HepG2 (cell line): ENCODE measurements around the gene ATP1B2. TPM values are rescaled to one million over a fixed set of nuclear protein-coding genes. Genes with fewer than 3 reads are reported as not detected.
A peak's percentile ranks its signal among the peaks of the same experiment; 100 is the strongest.

Experiments
- BRD4 ChIP-seq: sonication (generic); formaldehyde crosslinking; IDR thresholded peaks from 2 replicates; pipeline ENCODE4 v1.4.0; 2020; ENCODE audit warnings: missing genetic modification reagents
- GTF2F1 ChIP-seq: fragments of 150-350 bp; IDR thresholded peaks from 2 replicates; pipeline ENCODE4 v1.6.1; 2014; ENCODE audit warnings: low read length
- HOXA5 ChIP-seq: sonication (generic); formaldehyde crosslinking; IDR thresholded peaks from 2 replicates; pipeline ENCODE4 v1.4.0; 2020; ENCODE audit warnings: missing genetic modification reagents
- ISL2 ChIP-seq: sonication (generic); formaldehyde crosslinking; IDR thresholded peaks from 2 replicates; pipeline ENCODE4 v1.5.0; 2020; ENCODE audit warnings: missing genetic modification reagents
- MAF1 ChIP-seq: sonication (generic); formaldehyde crosslinking; IDR thresholded peaks from 2 replicates; pipeline ENCODE4 v1.5.0; 2020; ENCODE audit warnings: missing genetic modification reagents, borderline replicate concordance
- MATR3 ChIP-seq: sonication (generic); formaldehyde crosslinking; IDR thresholded peaks from 2 replicates; pipeline ENCODE4 v1.4.0; 2020; ENCODE audit warnings: missing genetic modification reagents
- TBP ChIP-seq: sonication (generic); formaldehyde crosslinking; IDR thresholded peaks from 2 replicates; pipeline ENCODE4 v1.5.0; 2020; ENCODE audit warnings: missing genetic modification reagents
- TOPORS ChIP-seq: sonication (generic); formaldehyde crosslinking; IDR thresholded peaks from 2 replicates; pipeline ENCODE4 v1.8.0; 2023; ENCODE audit warnings: mild to moderate bottlenecking, missing genetic modification reagents
- ZFX ChIP-seq: sonication (generic); formaldehyde crosslinking; IDR thresholded peaks from 2 replicates; pipeline ENCODE4 v1.4.0; 2020; ENCODE audit warnings: mild to moderate bottlenecking, low read depth, missing genetic modification reagents, moderate library complexity
- ZKSCAN5 ChIP-seq: sonication (generic); formaldehyde crosslinking; IDR thresholded peaks from 2 replicates; pipeline ENCODE4 v1.5.1; 2020; ENCODE audit warnings: mild to moderate bottlenecking, missing genetic modification reagents
- ZNF382 ChIP-seq: sonication (generic); formaldehyde crosslinking; IDR thresholded peaks from 2 replicates; pipeline ENCODE4 v1.5.0; 2020; ENCODE audit warnings: missing genetic modification reagents, mild to moderate bottlenecking, borderline replicate concordance
- ZNF644 ChIP-seq: IDR thresholded peaks from 2 replicates; pipeline ENCODE4 v1.6.1; 2016; ENCODE audit warnings: low read depth
- ZNF670 ChIP-seq: sonication (generic); formaldehyde crosslinking; IDR thresholded peaks from 2 replicates; pipeline ENCODE4 v1.8.0; 2022; ENCODE audit warnings: mild to moderate bottlenecking, missing genetic modification reagents, borderline replicate concordance
- ZNF737 ChIP-seq: sonication (generic); formaldehyde crosslinking; IDR thresholded peaks from 2 replicates; pipeline ENCODE4 v1.5.0; 2020; ENCODE audit warnings: missing genetic modification reagents, mild to moderate bottlenecking, borderline replicate concordance
- ZNF839 ChIP-seq: sonication (generic); formaldehyde crosslinking; IDR thresholded peaks from 2 replicates; pipeline ENCODE4 v1.4.0; 2020; ENCODE audit warnings: missing genetic modification reagents, mild to moderate bottlenecking, borderline replicate concordance
- ZNF841 ChIP-seq: sonication (generic); formaldehyde crosslinking; IDR thresholded peaks from 2 replicates; pipeline ENCODE4 v1.8.1; 2023; ENCODE audit warnings: missing genetic modification reagents, borderline replicate concordance
- polyA plus RNA-seq, 8 experiments: library from polyadenylated mRNA; depleted of rRNA in 3 of 8; stranded (reverse) in 7 of 8; unstranded in 1 of 8; fragments of >200 nt; fragmentation: Illumina TruSeq in 4 of 8; extraction: Trizol in 4 of 8; gene quantifications; 2 replicates each; pipeline versions ENCODE4 v1.2.1 to v1.2.3, GENCODE V29; 2011 to 2016; ENCODE audit warnings: low read depth in 4 of 8, missing spikeins in 1 of 8, mixed read lengths in 1 of 8; ENCODE audit not compliant: insufficient read depth in 1 of 8
- total RNA-seq, 5 experiments: library from RNA; depleted of rRNA; stranded (reverse); fragments of >200 nt; fragmentation: Illumina TruSeq; extraction: Trizol; gene quantifications; 2 replicates each; pipeline ENCODE4 v1.2.3, GENCODE V29; 2016; ENCODE audit warnings: low read depth in 1 of 5
- TF ChIP-seq, protein P1 (sequence below): sonication (generic); formaldehyde crosslinking; IDR thresholded peaks from 2 replicates; pipeline ENCODE4 v1.5.1; 2020; ENCODE audit warnings: mild to moderate bottlenecking, missing genetic modification reagents, borderline replicate concordance
- TF ChIP-seq, protein P2 (sequence below): sonication (generic); formaldehyde crosslinking; IDR thresholded peaks from 2 replicates; pipeline ENCODE4 v1.4.0; 2020; ENCODE audit warnings: missing genetic modification reagents
- TF ChIP-seq, protein P3 (sequence below): sonication (generic); formaldehyde crosslinking; IDR thresholded peaks from 2 replicates; pipeline ENCODE4 v1.9.0; 2021; ENCODE audit warnings: missing genetic modification reagents, borderline replicate concordance

The ATP1B2 gene
- total and polyA plus RNA-seq, 2 of the 13 experiments (the other 11 are each of a cell fraction or from before 2014, with no cell fraction given) = not detected

DNA sequence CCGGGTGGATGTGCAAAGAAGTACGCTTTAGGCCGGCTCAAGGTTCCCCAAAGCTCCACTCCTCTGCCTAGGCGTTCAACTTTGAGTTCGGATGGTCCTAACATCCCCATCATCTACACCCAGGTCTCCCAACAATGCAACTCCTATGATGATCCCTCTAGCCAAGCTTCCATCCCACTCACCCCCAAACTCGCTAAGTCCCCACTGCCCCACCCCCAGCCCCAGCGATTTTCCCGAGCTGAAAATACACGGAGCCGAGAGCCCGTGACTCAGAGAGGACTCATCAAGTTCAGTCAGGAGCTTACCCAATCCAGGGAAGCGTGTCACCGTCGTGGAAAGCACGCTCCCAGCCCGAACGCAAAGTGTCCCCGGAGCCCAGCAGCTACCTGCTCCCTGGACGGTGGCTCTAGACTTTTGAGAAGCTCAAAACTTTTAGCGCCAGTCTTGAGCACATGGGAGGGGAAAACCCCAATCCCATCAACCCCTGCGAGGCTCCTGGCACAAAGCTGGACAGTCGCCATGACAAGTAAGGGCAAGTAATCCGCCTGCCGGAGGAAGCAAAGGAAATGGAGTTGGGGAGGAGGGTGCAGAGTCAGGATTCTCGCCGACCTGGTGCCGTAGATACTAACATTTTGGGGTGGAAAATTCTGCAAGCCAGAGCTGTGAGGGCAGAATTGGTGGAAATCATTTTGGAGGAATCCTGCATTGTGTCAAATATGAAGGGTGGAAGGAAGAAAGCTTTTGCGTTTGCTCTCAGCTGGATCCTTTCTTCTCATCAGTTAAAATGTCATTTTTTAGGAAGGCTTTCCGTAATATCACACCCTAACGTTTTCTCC lies 36.6 kb downstream of the ATP1B2 start, which contains the start of gene TP53 (continued):
- TF ChIP-seq ZFX (CRISPR knock-in tag) = peak; percentile 0; the same call in 1 of the 2 replicates
- no peak for TF ChIP-seq ZKSCAN5 (CRISPR knock-in tag)
- TF ChIP-seq MATR3 = no peak
- no peak for TF ChIP-seq ISL2 (CRISPR knock-in tag)
- no peak for TF ChIP-seq ZNF839 (CRISPR knock-in tag)
- no peak; the same call in 1 of the 2 replicates for TF ChIP-seq BRD4
- TF ChIP-seq ZNF670 = peak; percentile 12; the same call in 1 of the 2 replicates
- TF ChIP-seq, protein P1, sequence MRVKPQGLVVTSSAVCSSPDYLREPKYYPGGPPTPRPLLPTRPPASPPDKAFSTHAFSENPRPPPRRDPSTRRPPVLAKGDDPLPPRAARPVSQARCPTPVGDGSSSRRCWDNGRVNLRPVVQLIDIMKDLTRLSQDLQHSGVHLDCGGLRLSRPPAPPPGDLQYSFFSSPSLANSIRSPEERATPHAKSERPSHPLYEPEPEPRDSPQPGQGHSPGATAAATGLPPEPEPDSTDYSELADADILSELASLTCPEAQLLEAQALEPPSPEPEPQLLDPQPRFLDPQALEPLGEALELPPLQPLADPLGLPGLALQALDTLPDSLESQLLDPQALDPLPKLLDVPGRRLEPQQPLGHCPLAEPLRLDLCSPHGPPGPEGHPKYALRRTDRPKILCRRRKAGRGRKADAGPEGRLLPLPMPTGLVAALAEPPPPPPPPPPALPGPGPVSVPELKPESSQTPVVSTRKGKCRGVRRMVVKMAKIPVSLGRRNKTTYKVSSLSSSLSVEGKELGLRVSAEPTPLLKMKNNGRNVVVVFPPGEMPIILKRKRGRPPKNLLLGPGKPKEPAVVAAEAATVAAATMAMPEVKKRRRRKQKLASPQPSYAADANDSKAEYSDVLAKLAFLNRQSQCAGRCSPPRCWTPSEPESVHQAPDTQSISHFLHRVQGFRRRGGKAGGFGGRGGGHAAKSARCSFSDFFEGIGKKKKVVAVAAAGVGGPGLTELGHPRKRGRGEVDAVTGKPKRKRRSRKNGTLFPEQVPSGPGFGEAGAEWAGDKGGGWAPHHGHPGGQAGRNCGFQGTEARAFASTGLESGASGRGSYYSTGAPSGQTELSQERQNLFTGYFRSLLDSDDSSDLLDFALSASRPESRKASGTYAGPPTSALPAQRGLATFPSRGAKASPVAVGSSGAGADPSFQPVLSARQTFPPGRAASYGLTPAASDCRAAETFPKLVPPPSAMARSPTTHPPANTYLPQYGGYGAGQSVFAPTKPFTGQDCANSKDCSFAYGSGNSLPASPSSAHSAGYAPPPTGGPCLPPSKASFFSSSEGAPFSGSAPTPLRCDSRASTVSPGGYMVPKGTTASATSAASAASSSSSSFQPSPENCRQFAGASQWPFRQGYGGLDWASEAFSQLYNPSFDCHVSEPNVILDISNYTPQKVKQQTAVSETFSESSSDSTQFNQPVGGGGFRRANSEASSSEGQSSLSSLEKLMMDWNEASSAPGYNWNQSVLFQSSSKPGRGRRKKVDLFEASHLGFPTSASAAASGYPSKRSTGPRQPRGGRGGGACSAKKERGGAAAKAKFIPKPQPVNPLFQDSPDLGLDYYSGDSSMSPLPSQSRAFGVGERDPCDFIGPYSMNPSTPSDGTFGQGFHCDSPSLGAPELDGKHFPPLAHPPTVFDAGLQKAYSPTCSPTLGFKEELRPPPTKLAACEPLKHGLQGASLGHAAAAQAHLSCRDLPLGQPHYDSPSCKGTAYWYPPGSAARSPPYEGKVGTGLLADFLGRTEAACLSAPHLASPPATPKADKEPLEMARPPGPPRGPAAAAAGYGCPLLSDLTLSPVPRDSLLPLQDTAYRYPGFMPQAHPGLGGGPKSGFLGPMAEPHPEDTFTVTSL (CRISPR knock-in tag) = no peak
- TF ChIP-seq TOPORS = no peak
- no peak for TF ChIP-seq HOXA5 (CRISPR knock-in tag)
- no peak for TF ChIP-seq ZNF841 (CRISPR knock-in tag)
- TF ChIP-seq, protein P2, sequence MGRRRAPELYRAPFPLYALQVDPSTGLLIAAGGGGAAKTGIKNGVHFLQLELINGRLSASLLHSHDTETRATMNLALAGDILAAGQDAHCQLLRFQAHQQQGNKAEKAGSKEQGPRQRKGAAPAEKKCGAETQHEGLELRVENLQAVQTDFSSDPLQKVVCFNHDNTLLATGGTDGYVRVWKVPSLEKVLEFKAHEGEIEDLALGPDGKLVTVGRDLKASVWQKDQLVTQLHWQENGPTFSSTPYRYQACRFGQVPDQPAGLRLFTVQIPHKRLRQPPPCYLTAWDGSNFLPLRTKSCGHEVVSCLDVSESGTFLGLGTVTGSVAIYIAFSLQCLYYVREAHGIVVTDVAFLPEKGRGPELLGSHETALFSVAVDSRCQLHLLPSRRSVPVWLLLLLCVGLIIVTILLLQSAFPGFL (CRISPR knock-in tag) = no peak
- no peak for TF ChIP-seq ZNF382 (CRISPR knock-in tag)
- TF ChIP-seq TBP (CRISPR knock-in tag) = no peak
- TF ChIP-seq, protein P3, sequence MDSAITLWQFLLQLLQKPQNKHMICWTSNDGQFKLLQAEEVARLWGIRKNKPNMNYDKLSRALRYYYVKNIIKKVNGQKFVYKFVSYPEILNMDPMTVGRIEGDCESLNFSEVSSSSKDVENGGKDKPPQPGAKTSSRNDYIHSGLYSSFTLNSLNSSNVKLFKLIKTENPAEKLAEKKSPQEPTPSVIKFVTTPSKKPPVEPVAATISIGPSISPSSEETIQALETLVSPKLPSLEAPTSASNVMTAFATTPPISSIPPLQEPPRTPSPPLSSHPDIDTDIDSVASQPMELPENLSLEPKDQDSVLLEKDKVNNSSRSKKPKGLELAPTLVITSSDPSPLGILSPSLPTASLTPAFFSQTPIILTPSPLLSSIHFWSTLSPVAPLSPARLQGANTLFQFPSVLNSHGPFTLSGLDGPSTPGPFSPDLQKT (CRISPR knock-in tag) = no peak
- 0 out of 2 replicates have a peak, but pooled peaks have one; percentile 59 for TF ChIP-seq GTF2F1
- TF ChIP-seq MAF1 = no peak
- no peak; the same call in 1 of the 2 replicates for TF ChIP-seq ZNF737 (CRISPR knock-in tag)
- TF ChIP-seq ZNF644 (CRISPR knock-in tag) = no peak
